Psoas muscle (tissue), 8 donors: ENCODE measurements around the gene PDIA2. TPM values are rescaled to one million over a fixed set of nuclear protein-coding genes. Genes with fewer than 3 reads are reported as not detected.
"Not testable (repeated sequence)": the region's sequence is repeated elsewhere in the genome, so short reads cannot be mapped to it uniquely, and the experiment has no call there.

Experiments
- ATAC-seq, 4 donors: fragments of 200-7000 bp; cut with Tn5 transposase; one replicate each; pipeline ENCODE4 v1.9.1; 2020; ENCODE audit warnings: moderate library complexity in 3 of 4, mild to moderate bottlenecking in 2 of 4
- DNase-seq, 2 donors: peaks; one replicate each; pipeline ENCODE4 v3.0.0-alpha.2; 2020
- H3K27ac ChIP-seq: fragments of 200-600 bp; one replicate; pipeline ENCODE4 v1.8.0; 2022
- H3K27me3 ChIP-seq, 3 donors: fragments of 200-600 bp in 1 of 3; one replicate each; pipeline versions ENCODE4 v1.6.1 to v1.8.0; 2013 to 2022; ENCODE audit warnings: low read length in 2 of 3, mild to moderate bottlenecking in 2 of 3, moderate library complexity in 1 of 3; ENCODE audit not compliant: insufficient read depth in 3 of 3
- H3K36me3 ChIP-seq, 2 donors: fragments of 200-600 bp in 1 of 2; one replicate each; pipeline versions ENCODE4 v1.6.1 to v1.8.0; 2013 to 2022; ENCODE audit warnings: low read depth in 1 of 2, mild to moderate bottlenecking in 1 of 2, moderate library complexity in 1 of 2; ENCODE audit not compliant: insufficient read depth in 1 of 2
- H3K4me1 ChIP-seq: fragments of 200-600 bp; one replicate; pipeline ENCODE4 v1.8.0; 2022
- H3K4me3 ChIP-seq: fragments of 200-600 bp; one replicate; pipeline ENCODE4 v1.8.0; 2022; ENCODE audit warnings: mild to moderate bottlenecking
- H3K9me3 ChIP-seq: fragments of 200-600 bp; one replicate; pipeline ENCODE4 v1.8.0; 2022
- WGBS, 3 donors: extraction: QIAGEN DNeasy Blood & Tissue Kit; methylation state at CpG; one replicate each; pipeline versions ENCODE4 v1.1.6 to v1.1.7; 2013; 5-methylcytosine and 5-hydroxymethylcytosine counted together
- intact Hi-C, 2 donors: fragments of 100-400 bp; cut with DNase I; formaldehyde crosslinking; loops; one replicate each; pipeline versions ENCODE4 v1.11.0 to v1.14.2; 2022
- polyA plus RNA-seq, 3 donors: library from polyadenylated mRNA; stranded (reverse); fragments of 200-250 nt; gene quantifications; one replicate each; pipeline ENCODE4 v1.2.3, GENCODE V29; 2013
- total RNA-seq, 4 donors: library from RNA; stranded (reverse); fragmentation: NEBNext Ultra II Directional in 2 of 4; extraction: Animal tissue kit (Norgen Biotek cat#: 25700) in 2 of 4; gene quantifications; one replicate each; pipeline versions ENCODE4 v1.2.1 to v1.2.4, GENCODE V29; 2021 to 2023
- TF ChIP-seq, protein P1 (sequence below): fragments of 200-600 bp; IDR thresholded peaks from one replicate; pipeline ENCODE4 v1.8.0; 2022; ENCODE audit warnings: antibody characterized with exemption
- donor health status: healthy with polysubstance abuse.
- donor health status: DM: no; HTN: no; CAD: no; lungs with moderate emphysema.
- donor health status: Bipolar disorder and iron deficiency.
- donor health status: healthy.
- donor health status: DM: yes; HTN: yes; CAD: no.
- donor health status: DM: no; HTN: no; CAD: no.
- donor health status: DM: no; HTN: no; CAD: no.
- donor health status: DM: yes; HTN: yes; CAD: no.

The PDIA2 gene
- total and polyA plus RNA-seq, 7 donors: 0.08 to 0.90 (median 0.14) TPM; not detected in 4

DNA sequence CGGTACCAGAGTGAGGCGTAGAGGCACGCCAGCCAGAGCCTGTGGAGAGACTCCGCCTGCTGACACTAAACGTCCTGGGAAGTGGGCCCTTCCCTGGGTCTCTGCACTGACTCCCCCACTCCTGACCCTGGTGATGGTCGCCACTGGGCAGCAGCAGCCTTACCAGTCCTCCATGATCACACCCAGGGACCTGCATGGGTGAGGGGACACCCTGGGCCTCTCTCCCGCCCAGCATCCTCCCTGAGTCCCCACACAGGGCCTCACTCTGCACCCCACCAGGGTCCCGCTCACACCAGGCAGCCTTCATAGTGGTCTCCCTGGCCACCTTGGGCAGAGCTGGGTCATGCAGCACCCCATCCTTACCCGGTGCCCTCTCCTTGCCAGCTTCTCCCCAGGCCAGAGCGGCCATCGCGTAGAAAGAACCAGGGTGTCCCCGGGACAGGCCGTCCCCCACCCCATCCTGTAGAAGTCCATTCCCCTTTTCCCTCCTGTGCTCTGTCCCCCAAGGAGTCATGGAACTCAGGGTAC lies 17.9 kb upstream of the PDIA2 start:
- H3K4me3 ChIP-seq: no peak overlapping the region
- no peaks in the 10 kb centered on the region for H3K27me3 ChIP-seq
- H3K9me3 ChIP-seq: no peaks in the 10 kb centered on the region
- ATAC-seq (peak in 1 of 4 donors; percentile 6), DNase-seq (no peak)
- H3K4me1 ChIP-seq: no peaks in the 10 kb centered on the region
- intact Hi-C loops: no loop called here
- peaks cover 7 to 60% of the 10 kb centered on the region in 2 donors for H3K36me3 ChIP-seq
- WGBS, 3 donors: 83 to 90% (median 89%) methylated on average over 12 to 14 of the region's 14 CpGs
- TF ChIP-seq, protein P1, sequence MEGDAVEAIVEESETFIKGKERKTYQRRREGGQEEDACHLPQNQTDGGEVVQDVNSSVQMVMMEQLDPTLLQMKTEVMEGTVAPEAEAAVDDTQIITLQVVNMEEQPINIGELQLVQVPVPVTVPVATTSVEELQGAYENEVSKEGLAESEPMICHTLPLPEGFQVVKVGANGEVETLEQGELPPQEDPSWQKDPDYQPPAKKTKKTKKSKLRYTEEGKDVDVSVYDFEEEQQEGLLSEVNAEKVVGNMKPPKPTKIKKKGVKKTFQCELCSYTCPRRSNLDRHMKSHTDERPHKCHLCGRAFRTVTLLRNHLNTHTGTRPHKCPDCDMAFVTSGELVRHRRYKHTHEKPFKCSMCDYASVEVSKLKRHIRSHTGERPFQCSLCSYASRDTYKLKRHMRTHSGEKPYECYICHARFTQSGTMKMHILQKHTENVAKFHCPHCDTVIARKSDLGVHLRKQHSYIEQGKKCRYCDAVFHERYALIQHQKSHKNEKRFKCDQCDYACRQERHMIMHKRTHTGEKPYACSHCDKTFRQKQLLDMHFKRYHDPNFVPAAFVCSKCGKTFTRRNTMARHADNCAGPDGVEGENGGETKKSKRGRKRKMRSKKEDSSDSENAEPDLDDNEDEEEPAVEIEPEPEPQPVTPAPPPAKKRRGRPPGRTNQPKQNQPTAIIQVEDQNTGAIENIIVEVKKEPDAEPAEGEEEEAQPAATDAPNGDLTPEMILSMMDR: no peak
- H3K27ac ChIP-seq: no peak overlapping the region

- intact Hi-C loops: no loop called here
- WGBS, 3 donors: 52 to 70% (median 66%) methylated on average over 11 to 12 of the region's 12 CpGs
- Histone ChIP-seq H3K9me3 (no peaks in the 10 kb centered on the region), H3K27me3 (no peaks in the 10 kb centered on the region), H3K4me3 (no peak overlapping the region), H3K36me3 (peaks cover 7 to 54% of the 10 kb centered on the region in 2 donors), H3K27ac (no peak overlapping the region), H3K4me1 (no peaks in the 10 kb centered on the region)
- TF ChIP-seq, protein P1: no peak
- DNase-seq: no peak
- ATAC-seq: peak in 2 of 4 donors; percentile 41 to 52
Observed at GRCh38 chr16:265711-266110, 17.3 kb upstream of the PDIA2 start.

DNA sequence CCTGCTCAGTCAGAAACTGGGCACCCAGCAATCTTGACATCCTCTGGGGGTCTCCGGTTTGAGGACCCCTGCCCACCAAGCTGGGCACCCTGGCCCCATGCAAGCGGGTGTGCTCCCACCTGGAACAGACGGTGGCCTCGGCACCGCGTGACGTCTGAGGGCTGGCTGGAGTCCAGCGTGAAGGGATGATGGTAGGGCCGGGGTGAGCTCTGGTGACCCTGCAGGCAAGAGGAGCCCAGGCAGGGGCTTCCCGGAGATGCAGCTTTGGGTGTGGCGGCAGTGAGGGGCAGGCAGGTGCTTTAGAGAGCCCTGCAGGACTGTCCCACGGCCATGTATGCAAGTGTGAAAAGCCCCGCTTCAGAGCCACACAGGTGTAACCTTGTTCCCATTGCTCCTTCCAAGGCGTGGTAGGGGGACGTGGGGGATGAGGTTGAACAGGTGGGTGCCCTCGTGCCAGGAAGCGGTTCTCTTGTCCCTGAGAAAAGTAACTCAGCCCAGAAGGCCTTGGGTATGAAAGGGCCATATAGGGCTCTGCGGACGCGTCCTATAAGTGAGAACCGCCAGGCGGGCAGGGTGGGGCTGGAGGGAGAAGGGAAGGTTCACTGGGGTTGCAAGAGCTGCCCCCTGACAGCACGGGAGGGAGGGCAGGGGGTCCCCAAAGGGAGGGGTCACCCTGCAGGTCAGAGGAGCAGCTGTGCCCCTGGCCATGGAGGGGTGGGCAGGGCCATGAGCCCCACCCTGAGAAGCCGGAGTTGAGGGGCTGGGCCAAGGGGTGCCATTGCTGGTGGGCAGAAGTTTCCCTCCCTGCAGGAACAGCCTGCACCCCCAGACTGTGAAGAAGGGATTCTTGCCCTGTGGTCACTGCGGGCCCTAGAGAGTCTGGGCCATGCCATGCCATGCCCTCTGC lies 16.5 kb upstream of the PDIA2 start:
- Histone ChIP-seq H3K9me3 (no peaks in the 10 kb centered on the region), H3K36me3 (peaks cover 4 to 46% of the 10 kb centered on the region in 2 donors), H3K4me3 (no peak overlapping the region), H3K27ac (no peak overlapping the region), H3K27me3 (no peaks in the 10 kb centered on the region), H3K4me1 (no peaks in the 10 kb centered on the region)
- WGBS, 3 donors: 65 to 70% (median 66%) methylated on average over 25 of the region's 25 CpGs
- ATAC-seq (peak in 2 of 4 donors; percentile 18 to 21), DNase-seq (no peak)
- TF ChIP-seq, protein P1: no peak
- intact Hi-C loops: no loop called here

- H3K36me3 ChIP-seq: peaks cover 0 to 35% of the 10 kb centered on the region in 2 donors
- intact Hi-C loops, H3K9me3 ChIP-seq, H3K4me1 ChIP-seq, ATAC-seq, H3K4me3 ChIP-seq, DNase-seq, H3K27me3 ChIP-seq, H3K27ac ChIP-seq: not testable (repeated sequence)
- 84 to 85% (median 85%) methylated on average over 17 of the region's 17 CpGs for WGBS, 3 donors
Observed at GRCh38 chr16:267562-267961, 15.4 kb upstream of the PDIA2 start.
